NCI-H774 (cell line): ENCODE data around the gene PYGM.
A peak's percentile ranks its signal among the peaks of the same experiment; 100 is the strongest.

Source experiments
- DNase-seq: peaks from one replicate; lab custom pipeline; 2025; lab: John Stamatoyannopoulos, UW

PYGM gene

GRCh38 chr11:64759722-64760719, at the start of gene PYGM:
TSS of gene PYGM (minus strand) at chr11:64759974. CDS start at chr11:64759898, 76 bp downstream.
- DNase-seq, result no peak

- no peak for DNase-seq
Observed at GRCh38 chr11:64805481-64805880, 45.7 kb upstream of the PYGM start.

GRCh38 chr11:64804346-64805210, 44.8 kb upstream of the PYGM start:
- DNase-seq, result no peak

- DNase-seq, result peak; percentile 32
Observed at GRCh38 chr11:64803846-64804345, 44.1 kb upstream of the PYGM start.

- peak; percentile 84 for DNase-seq
Observed at GRCh38 chr11:64803158-64803845, 43.5 kb upstream of the PYGM start, which contains the start of gene MAP4K2. TSS of gene MAP4K2 (minus strand) at chr11:64803214. CDS start at chr11:64803149, 65 bp downstream.

GRCh38 chr11:64802370-64803157, 42.8 kb upstream of the PYGM start:
- no peak for DNase-seq

- DNase-seq, result no peak
Observed at GRCh38 chr11:64801561-64802369, 42.0 kb upstream of the PYGM start.

GRCh38 chr11:64801158-64801464, 41.3 kb upstream of the PYGM start:
- DNase-seq, result no peak

- DNase-seq, result no peak
Observed at GRCh38 chr11:64800303-64801157, 40.8 kb upstream of the PYGM start.

GRCh38 chr11:64799623-64800302, 40.0 kb upstream of the PYGM start:
- DNase-seq, result no peak

- no peak for DNase-seq
Observed at GRCh38 chr11:64799256-64799622, 39.5 kb upstream of the PYGM start.

- DNase-seq, result no peak
Observed at GRCh38 chr11:64796757-64797541, 37.2 kb upstream of the PYGM start.

GRCh38 chr11:64796047-64796756, 36.4 kb upstream of the PYGM start:
- no peak for DNase-seq

- DNase-seq, result no peak
Observed at GRCh38 chr11:64794526-64794925, 34.8 kb upstream of the PYGM start.

- no peak for DNase-seq
Observed at GRCh38 chr11:64793271-64794160, 33.7 kb upstream of the PYGM start.

- DNase-seq, result no peak
Observed at GRCh38 chr11:64792482-64792881, 32.7 kb upstream of the PYGM start.
